ENCODE data around the gene ZNF227.

DNA sequence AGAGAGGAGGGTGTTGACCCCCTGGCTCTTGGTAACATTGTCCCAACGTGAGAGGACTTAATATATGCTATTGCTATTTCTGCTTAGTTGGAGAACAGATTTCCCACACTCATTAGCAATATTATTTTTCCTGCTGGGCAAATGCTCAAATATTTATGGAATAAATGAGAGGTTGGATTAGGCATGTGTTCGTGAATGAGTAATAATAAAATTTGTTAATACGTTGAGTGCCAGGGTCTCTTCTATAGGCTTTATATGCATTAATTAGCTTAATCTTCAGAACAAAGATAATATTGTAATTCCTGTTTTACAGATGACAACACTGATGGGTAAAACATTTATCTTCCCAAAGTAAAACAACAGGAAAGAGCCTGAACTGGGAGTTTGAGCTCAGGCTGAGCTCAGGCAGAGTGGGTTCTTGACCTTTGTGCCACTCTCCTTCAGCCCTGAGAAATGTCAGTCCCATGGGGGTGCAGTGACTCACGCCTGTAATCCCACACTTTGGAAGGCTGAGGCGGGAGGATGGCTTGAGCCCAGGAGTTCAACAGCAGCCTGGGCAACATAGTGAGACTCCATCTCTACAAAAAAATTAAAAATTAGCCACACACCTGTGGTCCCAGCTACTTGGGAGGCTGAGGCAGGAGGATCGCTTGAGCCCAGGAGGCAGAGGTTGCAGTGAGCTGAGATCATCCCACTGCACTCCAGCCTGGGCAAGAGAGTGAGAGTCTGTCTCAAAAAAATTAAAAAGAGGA lies 48.5 kb downstream of the ZNF227 start:
- TF ChIP-seq, protein P1, sequence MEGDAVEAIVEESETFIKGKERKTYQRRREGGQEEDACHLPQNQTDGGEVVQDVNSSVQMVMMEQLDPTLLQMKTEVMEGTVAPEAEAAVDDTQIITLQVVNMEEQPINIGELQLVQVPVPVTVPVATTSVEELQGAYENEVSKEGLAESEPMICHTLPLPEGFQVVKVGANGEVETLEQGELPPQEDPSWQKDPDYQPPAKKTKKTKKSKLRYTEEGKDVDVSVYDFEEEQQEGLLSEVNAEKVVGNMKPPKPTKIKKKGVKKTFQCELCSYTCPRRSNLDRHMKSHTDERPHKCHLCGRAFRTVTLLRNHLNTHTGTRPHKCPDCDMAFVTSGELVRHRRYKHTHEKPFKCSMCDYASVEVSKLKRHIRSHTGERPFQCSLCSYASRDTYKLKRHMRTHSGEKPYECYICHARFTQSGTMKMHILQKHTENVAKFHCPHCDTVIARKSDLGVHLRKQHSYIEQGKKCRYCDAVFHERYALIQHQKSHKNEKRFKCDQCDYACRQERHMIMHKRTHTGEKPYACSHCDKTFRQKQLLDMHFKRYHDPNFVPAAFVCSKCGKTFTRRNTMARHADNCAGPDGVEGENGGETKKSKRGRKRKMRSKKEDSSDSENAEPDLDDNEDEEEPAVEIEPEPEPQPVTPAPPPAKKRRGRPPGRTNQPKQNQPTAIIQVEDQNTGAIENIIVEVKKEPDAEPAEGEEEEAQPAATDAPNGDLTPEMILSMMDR (IDR thresholded peaks at IDR 0.05) = no peak
- TF ChIP-seq, protein P2, sequence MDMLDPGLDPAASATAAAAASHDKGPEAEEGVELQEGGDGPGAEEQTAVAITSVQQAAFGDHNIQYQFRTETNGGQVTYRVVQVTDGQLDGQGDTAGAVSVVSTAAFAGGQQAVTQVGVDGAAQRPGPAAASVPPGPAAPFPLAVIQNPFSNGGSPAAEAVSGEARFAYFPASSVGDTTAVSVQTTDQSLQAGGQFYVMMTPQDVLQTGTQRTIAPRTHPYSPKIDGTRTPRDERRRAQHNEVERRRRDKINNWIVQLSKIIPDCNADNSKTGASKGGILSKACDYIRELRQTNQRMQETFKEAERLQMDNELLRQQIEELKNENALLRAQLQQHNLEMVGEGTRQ (CRISPR knock-in tag; IDR thresholded peaks at IDR 0.05) = no peak

All from WTC11 (cell line).